GM18508 (cell line): Measurements from ENCODE around the gene PYGB.
"Not testable (repeated sequence)": the region's sequence is repeated elsewhere in the genome, so short reads cannot be mapped to it uniquely, and the experiment has no call there.

Experiments
- ATAC-seq: cut with Tn5 transposase; IDR thresholded peaks from one replicate; pipeline ENCODE4 v1.9.1; 2021; ENCODE audit warnings: moderate number of reproducible peaks; ENCODE audit not compliant: insufficient read depth, unreplicated experiment

The PYGB gene

DNA sequence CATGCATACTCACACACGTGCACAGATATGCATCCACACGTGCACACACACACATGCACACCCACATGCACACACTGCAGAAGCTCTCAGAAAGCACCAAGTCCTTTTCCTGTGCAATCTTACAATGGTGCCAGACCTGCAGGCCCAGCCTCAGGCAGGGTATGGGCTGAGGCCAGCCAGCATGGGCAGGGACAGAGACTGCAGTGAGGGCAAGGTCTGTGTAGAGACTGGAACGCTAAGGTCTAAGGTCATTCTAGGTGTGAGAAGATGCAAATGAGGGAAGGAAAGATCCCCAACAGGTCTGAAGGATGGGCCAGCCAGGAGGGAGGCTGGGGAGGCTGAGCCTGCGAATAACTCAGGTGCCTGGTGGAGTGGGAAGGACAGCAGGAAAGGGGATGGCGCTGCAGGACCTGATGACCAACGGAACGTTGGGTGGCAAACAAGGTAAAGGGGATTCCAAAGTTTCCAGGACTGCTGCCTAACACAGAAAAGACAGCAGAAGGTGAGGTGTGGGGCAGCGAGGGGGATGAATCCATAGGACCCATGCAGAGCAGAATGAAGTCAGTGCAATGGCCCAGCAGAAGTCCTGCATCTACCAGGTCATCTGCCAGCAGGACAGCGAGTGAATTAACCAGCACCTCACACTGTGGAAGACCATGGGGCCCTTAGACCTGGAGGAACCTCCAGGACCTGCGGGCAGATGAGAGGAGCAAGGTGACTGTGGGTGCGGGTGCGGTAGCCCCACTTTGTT lies 75.8 kb downstream of the PYGB start:
- ATAC-seq = no peak

DNA sequence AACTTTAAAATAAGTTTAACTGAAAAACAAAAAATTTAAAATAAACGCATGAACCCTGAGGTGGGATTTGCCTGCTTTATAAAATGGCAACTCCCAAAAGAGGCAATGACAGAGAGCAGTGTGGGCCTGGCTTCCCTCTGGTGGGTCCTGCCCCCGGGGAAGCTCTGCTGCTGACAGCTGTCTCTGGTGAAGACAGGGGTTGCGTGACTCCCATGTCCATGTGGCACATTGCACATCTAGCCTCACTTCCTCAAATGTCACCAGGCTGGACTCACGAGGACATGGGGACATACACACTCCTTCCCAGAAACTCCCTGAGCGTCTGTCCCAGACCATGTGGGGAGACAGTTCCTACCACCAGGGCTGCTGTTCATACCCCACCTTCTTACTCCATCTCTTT lies 76.5 kb downstream of the PYGB start:
- no peak for ATAC-seq

DNA sequence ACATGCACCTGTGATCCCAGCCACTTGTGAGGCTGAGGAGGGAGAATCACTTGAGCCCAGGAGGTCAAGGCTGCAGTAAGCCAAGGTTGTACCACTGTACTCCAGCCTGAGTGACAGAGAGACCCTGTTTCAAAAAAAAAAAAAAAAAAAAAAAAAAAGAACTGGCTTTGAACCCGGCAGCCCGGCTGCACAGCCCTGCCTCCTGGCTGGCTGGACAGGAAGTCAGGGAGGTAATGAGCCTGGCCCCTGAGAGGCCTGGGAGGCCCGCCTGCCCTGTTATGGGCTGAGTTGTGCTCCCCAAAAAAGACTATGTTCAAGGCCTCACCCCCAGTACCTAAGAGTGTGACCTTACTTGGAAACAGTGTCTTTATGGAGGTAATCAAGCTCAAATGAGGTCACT lies 77.2 kb downstream of the PYGB start:
- no peak for ATAC-seq

DNA sequence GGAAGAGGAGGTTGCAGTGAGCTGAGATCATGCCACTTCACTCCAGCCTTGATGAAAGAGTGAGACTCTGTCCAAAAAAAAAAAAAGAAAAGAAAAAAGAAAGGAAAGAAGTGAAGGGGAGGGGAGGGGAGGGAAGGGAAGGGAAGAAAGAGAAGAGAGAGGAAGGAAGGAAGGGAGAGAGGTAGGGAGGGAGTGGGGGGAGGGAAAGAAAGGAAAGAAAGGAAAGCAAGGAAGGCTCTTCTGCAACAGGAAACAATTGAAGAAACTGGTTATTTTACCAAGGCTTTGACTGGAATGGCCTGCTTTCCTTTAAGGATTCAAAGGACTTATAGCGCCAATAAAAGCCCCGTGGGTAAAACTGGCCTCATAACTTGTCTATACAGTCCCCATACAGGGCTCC lies 78.1 kb downstream of the PYGB start:
- no peak for ATAC-seq

DNA sequence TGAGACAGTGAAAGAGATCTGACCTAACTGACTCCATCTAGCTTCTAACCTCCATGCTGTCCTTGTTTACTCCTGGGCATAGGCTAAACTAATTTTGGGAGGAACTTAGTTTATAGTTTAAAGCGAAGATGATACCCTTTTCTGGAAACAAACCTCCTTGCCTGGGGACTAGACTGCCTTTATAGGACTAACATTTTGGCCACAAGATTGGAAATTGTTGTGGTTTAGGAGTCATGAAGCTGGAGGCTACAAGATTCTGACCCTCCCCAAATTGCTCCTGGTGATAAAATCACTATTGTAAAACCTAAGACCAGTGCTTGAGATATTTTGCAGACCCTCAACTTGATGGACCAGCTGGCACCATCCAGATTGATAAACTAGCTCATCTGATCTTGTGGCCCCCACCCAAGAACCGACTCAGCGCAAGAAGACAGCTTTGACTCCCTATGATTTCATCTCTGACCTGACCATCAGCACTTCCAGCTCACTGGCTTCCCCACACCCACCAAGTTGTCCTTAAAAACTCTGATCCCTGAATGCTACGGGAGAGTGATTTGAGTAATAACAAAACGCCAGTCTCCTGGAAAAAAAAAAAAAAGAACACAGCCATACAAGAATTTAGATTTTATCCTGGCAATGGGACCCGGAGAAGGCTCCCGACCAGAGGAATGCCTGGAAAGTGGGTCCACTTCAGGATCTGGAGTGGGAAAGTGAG lies 79.8 kb downstream of the PYGB start:
- no peak for ATAC-seq

DNA sequence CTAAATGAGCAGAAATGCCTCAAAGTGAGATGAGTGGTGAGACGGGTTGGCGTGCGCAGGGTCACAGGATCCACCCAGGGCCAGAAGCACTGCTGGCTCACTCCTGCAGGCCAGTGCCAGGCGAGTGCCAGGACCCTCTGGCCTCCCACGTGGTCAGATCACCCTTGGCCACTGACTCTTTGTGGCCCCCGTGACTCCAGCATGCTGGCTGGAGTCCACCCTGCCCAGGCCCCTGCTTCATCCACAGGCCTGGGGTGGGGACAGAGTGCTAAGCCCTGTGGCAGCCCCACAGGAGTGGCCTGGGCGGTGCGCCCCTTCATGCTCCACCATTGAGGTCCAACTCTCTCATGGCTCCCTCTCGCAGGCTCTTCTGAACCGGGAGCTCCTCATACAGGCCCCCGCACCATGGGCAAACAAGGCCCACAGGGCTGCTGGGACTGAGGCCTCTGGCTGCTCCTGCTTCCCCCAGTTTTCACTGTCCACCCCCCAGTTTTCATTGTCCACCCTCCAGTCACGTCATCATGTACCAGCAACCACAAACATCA lies 81.1 kb downstream of the PYGB start:
- ATAC-seq = no peak

DNA sequence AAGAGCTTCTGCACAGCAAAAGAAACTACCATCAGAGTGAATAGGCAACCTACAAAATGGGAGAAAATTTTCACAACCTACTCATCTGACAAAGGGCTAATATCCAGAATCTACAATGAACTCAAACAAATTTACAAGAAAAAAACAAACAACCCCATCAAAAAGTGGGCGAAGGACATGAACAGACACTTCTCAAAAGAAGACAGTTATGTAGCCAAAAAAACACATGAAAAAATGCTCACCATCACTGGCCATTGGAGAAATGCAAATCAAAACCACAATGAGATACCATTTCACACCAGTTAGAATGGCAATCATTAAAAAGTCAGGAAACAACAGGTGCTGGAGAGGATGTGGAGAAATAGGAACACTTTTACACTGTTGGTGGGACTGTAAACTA lies 87.1 kb downstream of the PYGB start:
- ATAC-seq = not testable (repeated sequence)

DNA sequence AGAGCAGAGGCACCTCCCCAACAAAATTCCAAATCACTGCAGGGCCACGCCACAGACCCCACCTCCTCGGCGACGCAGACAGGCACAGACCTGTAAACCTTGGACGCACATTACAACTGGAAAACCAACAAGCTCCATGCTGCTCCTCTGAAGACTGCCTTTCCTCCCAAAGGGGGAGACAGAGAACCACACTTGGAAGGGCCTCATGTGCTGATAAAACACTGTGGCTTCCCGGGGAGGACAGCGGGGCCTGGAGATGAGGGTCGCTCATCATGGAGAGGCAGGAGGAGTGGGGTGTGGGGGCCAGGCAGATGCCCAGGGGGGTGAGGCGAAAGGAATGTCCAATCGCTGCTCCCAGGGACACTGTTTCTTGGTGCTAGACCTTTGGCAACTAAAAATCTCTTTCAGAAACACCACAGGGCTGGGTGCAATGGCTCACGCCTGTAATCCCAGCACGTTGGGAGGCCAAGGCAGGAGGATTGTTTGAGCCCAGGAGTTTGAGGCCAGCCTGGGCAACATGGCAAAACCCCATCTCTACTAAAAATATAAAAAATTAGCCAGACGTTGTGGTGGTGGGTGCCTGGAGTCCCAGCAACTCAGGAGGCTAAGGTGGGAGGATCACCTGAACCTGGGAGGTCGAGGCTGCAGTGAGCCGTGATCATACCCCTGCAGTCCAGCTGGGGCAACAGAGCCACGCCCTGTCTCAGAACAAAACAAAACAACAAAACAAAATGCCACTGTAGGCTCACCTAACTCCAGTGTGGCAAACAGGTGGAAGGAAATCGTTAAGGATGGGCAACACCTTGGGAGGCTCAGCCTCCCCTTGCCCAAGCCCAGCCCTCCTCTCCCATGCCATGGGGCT lies 88.9 kb downstream of the PYGB start:
- ATAC-seq = no peak

DNA sequence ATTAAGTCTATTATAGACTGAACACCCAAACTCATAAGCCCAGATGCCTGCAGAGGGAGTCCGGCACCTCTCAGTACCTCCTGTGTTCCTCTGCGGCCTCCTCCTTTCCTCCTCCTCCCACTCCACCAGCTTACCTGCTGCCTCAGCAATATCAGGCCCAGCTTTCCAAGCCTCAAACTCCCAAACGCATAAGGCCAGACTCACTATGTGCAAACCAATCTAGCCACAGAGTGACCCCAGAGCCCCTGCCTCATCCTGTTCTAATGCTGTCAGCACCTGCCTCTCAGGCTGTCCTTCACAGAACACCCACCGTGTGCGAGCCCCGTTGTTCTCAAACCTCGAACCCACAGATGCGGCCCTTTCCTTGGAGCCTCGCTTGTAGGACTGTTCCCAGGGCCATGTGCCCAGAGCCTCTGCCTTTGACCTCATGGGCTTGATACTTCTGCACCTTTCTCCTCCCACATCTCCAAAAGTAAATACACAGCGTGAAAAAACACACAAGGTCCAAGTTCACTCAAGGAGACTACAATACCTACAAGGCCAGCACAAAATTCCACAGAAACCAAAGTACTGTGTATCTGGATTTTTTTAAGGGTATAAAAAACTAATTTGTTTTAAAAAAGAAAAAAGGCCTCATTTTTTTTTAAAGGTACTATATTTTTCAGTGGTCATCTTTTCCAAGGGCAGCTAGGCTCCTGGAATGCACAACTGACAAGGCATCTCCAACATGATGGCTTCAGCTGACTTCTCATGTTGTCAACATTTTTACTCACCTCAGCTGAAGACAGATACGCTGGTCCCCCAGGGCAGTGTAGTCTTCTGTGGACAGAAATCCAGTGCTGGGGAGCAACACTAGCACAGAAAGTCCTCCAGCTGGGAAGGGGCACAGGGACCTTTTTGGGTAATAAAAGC lies 90.5 kb downstream of the PYGB start:
- ATAC-seq = no peak

DNA sequence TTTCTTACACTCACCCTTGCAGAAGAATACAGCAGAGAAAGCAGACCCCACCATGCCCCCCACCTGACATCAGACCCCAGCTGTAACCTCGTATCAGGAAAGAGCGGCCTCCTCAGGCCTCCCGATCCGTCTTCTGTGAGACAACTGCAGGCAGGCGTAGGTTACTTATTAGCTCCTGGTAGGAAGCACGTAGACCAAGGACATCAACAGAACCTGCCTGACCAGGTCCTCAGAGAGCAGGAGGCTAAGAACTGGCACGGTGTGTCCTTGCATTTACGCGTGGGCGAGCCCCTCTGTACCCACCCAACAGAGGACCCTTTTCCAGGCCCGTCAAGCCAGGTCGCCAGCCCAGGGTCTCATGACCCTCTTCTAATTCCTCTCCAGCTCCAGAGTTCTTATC lies 91.7 kb downstream of the PYGB start:
- ATAC-seq = no peak

DNA sequence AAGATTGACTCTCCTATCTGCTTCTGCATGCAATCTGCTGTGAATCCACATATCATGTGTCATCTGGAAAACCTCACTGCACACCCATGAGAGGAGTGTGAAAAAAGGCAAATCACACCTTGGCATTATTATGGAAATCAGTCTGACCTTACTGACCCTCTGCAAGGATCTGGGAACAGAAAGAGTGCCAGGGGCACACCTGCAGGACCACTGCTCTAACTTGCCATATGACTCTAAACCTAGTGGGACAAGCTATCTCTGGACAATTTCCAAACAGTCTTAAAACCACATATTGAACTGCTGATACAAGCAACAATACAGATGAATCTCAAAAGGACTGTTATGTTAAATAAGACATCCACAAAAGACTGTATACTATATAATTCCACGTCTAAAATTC lies 92.5 kb downstream of the PYGB start:
- no peak for ATAC-seq

DNA sequence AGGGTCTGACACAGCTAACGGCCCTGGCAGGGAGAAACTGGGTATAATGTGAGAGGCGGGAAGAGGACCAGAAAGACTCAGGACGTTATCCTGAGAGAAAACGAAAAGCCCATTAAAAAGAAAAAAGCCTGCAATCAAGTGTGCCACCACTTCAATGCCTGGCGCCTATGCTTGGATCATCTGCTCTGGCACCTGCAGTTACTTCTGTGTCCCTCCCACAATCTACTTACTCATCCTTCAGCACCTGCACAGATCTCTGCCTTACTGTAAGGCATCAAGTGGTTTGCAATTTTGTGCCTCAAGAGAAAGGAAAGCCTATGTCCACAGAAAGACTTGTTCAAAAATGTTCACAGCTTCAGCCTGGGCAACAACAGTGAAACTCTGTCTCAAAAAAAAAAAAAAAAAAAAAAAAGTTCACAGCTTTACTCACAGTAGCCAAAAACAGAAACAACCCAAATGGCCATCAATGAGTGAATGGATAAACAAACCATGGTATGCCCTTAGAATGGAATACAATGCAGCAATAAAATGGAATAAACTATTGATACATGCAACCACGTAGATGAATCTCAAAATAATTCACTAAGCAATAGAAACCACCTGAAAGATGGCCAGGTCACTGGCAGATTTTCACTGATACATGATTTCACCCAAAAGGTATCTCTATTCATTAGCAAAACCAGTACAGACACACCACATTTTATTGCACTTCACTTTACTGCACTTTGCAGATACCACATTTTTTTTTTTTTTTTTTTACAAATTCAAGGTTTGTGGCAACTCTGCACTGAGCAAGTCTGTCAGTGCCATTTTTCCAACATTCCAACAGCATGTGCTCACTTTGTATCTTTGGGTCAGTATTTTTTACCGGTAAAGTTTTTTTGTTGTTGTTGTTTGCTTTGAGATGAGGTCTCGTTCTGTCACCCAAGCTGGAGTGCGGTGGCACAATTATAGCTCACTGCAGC lies 94.1 kb downstream of the PYGB start:
- no peak for ATAC-seq

DNA sequence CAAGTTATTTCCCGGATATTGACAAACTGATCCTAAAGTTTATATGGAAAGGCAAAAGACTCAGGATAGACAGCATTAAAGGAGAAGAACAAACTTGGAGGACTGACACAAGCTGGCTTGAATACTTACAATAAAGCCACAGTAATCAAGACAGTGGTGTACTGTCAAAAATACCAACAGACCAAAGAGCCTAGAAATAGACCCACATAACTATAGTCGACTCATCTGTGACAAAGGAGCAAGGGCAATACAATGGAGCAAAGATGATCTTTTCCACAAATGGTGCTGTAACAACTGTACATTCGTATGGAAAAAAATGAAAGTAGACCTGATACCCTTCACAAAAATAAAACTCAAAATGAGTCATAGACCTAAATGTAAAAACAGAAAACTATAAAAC lies 96.7 kb downstream of the PYGB start:
- ATAC-seq = no peak

DNA sequence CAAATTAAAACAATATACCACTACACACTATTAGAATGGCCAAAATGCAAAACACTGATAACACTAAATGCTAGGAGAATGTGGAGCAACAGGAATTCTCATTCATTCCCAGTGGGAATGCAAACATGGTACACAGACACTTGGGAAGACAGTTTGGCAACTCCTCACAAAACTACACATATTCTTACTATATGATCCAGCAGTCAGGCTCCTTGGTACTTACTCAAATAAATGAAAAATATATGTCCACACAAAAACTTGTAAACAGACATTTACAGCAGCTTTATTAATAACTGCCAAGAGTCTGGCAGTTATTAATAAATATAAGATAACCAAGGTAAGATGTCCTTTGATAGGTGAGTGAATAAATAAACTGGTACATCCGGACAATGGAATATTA lies 97.8 kb downstream of the PYGB start:
- ATAC-seq = no peak

DNA sequence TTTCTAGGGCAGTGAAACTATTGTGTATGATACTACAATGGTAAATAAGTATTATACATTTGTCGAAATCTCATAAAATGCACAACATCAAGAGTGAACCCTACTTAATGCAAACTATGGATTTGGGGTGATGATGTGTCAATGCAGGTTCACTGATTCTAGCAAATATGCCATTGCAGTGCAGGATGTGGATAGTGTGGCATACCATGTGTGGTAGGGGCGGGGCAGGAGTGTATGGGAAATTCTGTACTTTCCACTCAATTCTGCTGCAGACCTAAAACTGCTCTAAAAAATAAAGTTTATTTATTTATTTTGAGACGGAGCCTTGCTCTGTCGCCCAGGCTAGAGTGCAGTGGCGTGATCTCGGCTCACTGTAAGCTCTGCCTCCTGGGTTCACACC lies 98.5 kb downstream of the PYGB start:
- no peak for ATAC-seq
